ENCODE results near the gene RAB29. TPM values are rescaled to one million over a fixed set of nuclear protein-coding genes. Genes with fewer than 3 reads are reported as not detected.

The RAB29 gene
- total and polyA plus RNA-seq, 2 donors (not counting 1 experiment from before 2014, with no cell fraction given): 51.7 to 61.4 TPM

GRCh38 chr1:205817364-205817763 lies 42.1 kb upstream of the RAB29 start:
- ChIA-PET CTCF (interaction anchor here (1.5 to 2.2 kb wide), 2 partner anchors 33 to 102 kb away, joined by 4 to 5 read pairs; partner anchors contain the start of gene PM20D1), POLR2A (no interaction called here)
- TF ChIP-seq CTCF (IDR thresholded peaks at IDR 0.05) (no peak), EZH2 (IDR thresholded peaks at IDR 0.05; ENCODE audit: borderline replicate concordance, insufficient read depth, low read depth, low read length, poor library complexity, severe bottlenecking) (no peak)
- no peaks in the 10 kb centered on the region for H3K27me3 Mint-ChIP-seq
- Histone ChIP-seq H3K36me3 (replicated peaks in 1 of 2; ENCODE audit: control extremely low read depth in 1 of 2, control insufficient read depth in 1 of 2, extremely low read depth in 1 of 2, insufficient read depth in 2 of 2, low read length in 1 of 2) (no peaks in the 10 kb centered on the region), H3K9ac (ENCODE audit: low read length) (no peak overlapping the region), H2AFZ (ENCODE audit: insufficient read depth, low read depth, low read length, poor library complexity, severe bottlenecking) (no peak overlapping the region), H3K9me3 (ENCODE audit: control extremely low read depth in 1 of 3, control insufficient read depth in 2 of 3, insufficient read depth in 1 of 3, low read length in 2 of 3) (peaks cover 0 to 4% (median 0%) of the 10 kb centered on the region in 3 donors), H3K79me2 (ENCODE audit: control insufficient read depth, insufficient read depth, low read length) (peaks cover 12% of the 10 kb centered on the region), H3K4me1 (ENCODE audit: control insufficient read depth in 2 of 2, insufficient read depth in 2 of 2, low read length in 2 of 2) (peaks cover 7 to 14% of the 10 kb centered on the region in 2 donors), H3K27me3 (replicated peaks in 1 of 4; ENCODE audit: control extremely low read depth in 1 of 4, control insufficient read depth in 3 of 4, insufficient read depth in 4 of 4, low read length in 3 of 4) (no peaks in the 10 kb centered on the region), H3K4me3 (ENCODE audit: control extremely low read depth in 1 of 5, extremely low read depth in 1 of 5, insufficient read depth in 1 of 5, low read depth in 2 of 5, low read length in 4 of 5) (no peak overlapping the region), H4K20me1 (ENCODE audit: control insufficient read depth, insufficient read depth, low read length, poor library complexity, severe bottlenecking) (no peaks in the 10 kb centered on the region), H3K27ac (ENCODE audit: low read length in 2 of 2) (no peak overlapping the region), H3K4me2 (replicated peaks; ENCODE audit: low read depth, low read length, poor library complexity, severe bottlenecking) (no peak overlapping the region)
- no CpG with 5 or more reads among the region's 3 CpGs for WGBS (ENCODE audit: insufficient coverage)
- H3K27ac Mint-ChIP-seq: no peak overlapping the region
- H3K4me1 Mint-ChIP-seq: peaks cover 13% of the 10 kb centered on the region
- ATAC-seq (ENCODE audit: low read depth) (no peak), DNase-seq (no peak)
- intact Hi-C loops (cut with micrococcal nuclease): no loop called here
- no peak overlapping the region for H3K4me3 Mint-ChIP-seq
- no peaks in the 10 kb centered on the region for H3K9me3 Mint-ChIP-seq (ENCODE audit: insufficient read depth)

GRCh38 chr1:205813755-205814058 lies 38.4 kb upstream of the RAB29 start:
- peak overlapping the region; percentile 97 for H3K4me2 ChIP-seq (replicated peaks; ENCODE audit: low read depth, low read length, poor library complexity, severe bottlenecking)
- no peaks in the 10 kb centered on the region for H3K9me3 Mint-ChIP-seq (ENCODE audit: insufficient read depth)
- ChIA-PET POLR2A (interaction anchor here (1.3 kb wide), 1 partner anchor 64 kb away, joined by 3 read pairs; the partner anchor contains the start of gene NUCKS1), CTCF (interaction anchor here (1.1 to 2.0 kb wide), 2 partner anchors 39 to 164 kb away, joined by 3 to 6 read pairs; no protein-coding TSS in a partner anchor)
- H3K27me3 ChIP-seq (replicated peaks in 1 of 4; ENCODE audit: control extremely low read depth in 1 of 4, control insufficient read depth in 3 of 4, insufficient read depth in 4 of 4, low read length in 3 of 4): no peaks in the 10 kb centered on the region
- peak overlapping the region; percentile 41 to 83 (median 80) for H3K4me3 ChIP-seq (ENCODE audit: control extremely low read depth in 1 of 5, extremely low read depth in 1 of 5, insufficient read depth in 1 of 5, low read depth in 2 of 5, low read length in 4 of 5)
- H3K79me2 ChIP-seq (ENCODE audit: control insufficient read depth, insufficient read depth, low read length): peaks cover 35% of the 10 kb centered on the region
- intact Hi-C loops (cut with micrococcal nuclease): loop anchor here (1.0 kb wide), 5 partner anchors 10 to 182 kb away; partner anchors contain the start of genes NUCKS1, PM20D1 and RAB29
- peaks cover 45% of the 10 kb centered on the region for H3K4me1 Mint-ChIP-seq
- H3K27ac ChIP-seq (ENCODE audit: low read length in 2 of 2): peak overlapping the region in 1 of 2 donors; percentile 67
- H3K4me1 ChIP-seq (ENCODE audit: control insufficient read depth in 2 of 2, insufficient read depth in 2 of 2, low read length in 2 of 2): peaks cover 30 to 40% of the 10 kb centered on the region in 2 donors
- H3K27me3 Mint-ChIP-seq: no peaks in the 10 kb centered on the region
- 2% methylated on average over 9 of the region's 14 CpGs for WGBS (ENCODE audit: insufficient coverage)
- peak overlapping the region; percentile 96 for H3K4me3 Mint-ChIP-seq
- no peak for DNase-seq
- no peak for ATAC-seq (ENCODE audit: low read depth)
- no peaks in the 10 kb centered on the region for H3K9me3 ChIP-seq (ENCODE audit: control extremely low read depth in 1 of 3, control insufficient read depth in 2 of 3, insufficient read depth in 1 of 3, low read length in 2 of 3)
- peak overlapping the region; percentile 96 for H2AFZ ChIP-seq (ENCODE audit: insufficient read depth, low read depth, low read length, poor library complexity, severe bottlenecking)
- H3K27ac Mint-ChIP-seq: peak overlapping the region; percentile 87
- peak overlapping the region; percentile 89 for H3K9ac ChIP-seq (ENCODE audit: low read length)
- no peaks in the 10 kb centered on the region for H4K20me1 ChIP-seq (ENCODE audit: control insufficient read depth, insufficient read depth, low read length, poor library complexity, severe bottlenecking)
- no peak for TF ChIP-seq EZH2 (IDR thresholded peaks at IDR 0.05; ENCODE audit: borderline replicate concordance, insufficient read depth, low read depth, low read length, poor library complexity, severe bottlenecking)
- TF ChIP-seq CTCF (IDR thresholded peaks at IDR 0.05): no peak
- peaks cover 0 to 17% of the 10 kb centered on the region in 2 experiments for H3K36me3 ChIP-seq (replicated peaks in 1 of 2; ENCODE audit: control extremely low read depth in 1 of 2, control insufficient read depth in 1 of 2, extremely low read depth in 1 of 2, insufficient read depth in 2 of 2, low read length in 1 of 2)

All from B cell (primary cell).